ENCODE results near the gene USP3.
"Not testable (repeated sequence)": the region's sequence is repeated elsewhere in the genome, so short reads cannot be mapped to it uniquely, and the experiment has no call there.

The USP3 gene

DNA sequence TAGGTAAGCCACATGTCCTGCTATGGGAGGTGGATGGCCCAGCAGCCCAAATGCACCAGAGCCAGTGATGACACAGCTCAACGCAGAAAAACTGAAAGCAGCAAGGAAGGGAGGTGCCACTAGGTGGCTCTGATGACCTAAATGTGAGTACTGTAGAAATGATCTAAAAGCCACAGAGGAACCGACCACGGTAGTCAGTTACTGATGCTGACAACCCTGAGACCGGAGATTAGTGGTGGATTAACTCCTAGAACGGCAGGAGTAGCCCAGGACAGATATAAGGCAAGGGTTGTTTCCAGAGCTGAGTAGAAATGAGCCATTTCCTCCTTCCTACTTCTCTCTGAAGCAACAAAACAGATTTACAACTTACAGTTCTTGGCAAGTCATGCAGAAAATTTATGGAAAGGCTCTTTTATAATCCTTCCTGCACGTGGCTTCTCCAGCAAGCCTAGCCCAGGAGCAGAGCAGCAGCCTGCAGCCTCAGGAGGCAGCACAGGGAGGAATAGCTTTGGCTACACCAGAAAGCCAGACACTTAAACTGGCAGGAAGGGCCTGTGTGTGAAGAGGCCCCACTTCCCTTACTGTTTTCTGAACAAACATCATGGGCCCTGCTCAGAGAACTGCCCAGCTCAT, 105.9 kb downstream of the USP3 start:
- peak; percentile 79 for DNase-seq (ENCODE audit: low spot score)

DNA sequence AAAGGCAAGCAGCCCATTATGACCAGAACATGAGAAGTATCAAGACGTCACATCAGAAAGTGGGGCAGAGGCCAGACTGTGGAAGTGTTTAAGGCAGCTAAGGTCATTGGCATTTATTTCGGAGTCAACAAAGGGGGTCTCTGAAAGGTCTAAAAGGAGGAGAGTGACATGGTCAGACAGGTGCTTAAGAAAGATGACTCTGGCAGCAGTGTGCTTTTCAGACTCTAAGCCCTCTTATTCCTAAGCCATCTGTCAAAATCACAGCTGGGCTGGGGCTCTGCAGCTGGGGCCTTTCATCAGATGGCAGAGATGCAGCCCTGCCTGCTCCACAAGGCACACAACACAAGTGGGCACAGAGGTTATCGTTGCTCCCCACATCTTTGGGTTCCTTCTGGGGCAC, 106.8 kb downstream of the USP3 start:
- no peak for DNase-seq (ENCODE audit: low spot score)

DNA sequence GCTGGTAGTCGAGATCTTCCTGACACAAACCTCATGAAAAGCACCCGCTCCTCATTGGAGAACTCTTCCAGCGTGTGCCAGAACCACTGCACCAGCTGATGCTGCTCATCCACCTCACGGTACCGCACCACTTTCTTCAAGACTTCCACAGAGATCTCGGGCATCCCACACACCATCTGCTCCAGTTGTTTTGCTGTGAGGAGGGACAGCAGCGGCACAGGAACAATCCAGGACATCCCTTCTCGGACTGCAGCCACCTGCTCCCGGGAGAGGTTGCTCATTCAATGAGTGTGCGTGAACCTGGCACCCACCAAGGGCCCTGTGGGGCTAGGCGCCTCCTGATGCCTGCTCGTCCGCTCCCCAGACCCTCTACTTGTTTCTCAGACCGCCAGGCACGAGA, 107.9 kb downstream of the USP3 start:
- DNase-seq (ENCODE audit: low spot score): no peak

DNA sequence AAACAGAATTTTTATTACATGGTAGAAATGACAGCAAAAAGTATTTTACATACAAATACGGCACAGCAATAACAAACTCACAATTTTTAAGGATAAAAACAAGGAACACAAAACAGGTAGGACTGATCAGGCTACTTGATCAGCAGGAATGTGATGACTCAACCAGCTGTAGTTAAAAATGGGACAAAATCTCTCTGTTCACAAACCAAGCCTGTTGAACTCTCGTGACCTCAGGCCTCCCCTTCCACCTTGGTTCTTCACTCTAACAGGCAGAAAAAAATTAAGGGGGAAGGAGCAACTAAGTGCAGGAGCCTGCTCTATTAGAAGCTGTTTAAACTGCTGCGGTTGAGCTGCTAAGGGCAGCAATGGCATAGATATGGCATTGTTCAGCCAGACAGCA, 111.5 kb downstream of the USP3 start:
- no peak for DNase-seq (ENCODE audit: low spot score)

DNA sequence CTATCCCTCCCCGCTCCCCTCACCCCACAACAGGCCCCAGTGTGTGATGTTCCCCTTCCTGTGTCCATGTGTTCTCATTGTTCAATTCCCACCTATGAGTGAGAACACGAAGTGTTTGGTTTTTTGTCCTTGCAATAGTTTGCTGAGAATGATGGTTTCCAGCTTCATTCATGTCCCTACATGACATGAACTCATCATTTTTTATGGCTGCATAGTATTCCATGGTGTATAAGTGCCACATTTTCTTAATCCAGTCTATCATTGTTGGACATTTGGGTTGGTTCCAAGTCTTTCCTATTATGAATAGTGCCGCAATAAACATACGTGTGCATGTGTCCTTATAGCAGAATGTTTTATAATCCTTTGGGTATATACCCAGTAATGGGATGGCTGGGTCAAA, 112.8 kb downstream of the USP3 start:
- not testable (repeated sequence) for DNase-seq (ENCODE audit: low spot score)

DNA sequence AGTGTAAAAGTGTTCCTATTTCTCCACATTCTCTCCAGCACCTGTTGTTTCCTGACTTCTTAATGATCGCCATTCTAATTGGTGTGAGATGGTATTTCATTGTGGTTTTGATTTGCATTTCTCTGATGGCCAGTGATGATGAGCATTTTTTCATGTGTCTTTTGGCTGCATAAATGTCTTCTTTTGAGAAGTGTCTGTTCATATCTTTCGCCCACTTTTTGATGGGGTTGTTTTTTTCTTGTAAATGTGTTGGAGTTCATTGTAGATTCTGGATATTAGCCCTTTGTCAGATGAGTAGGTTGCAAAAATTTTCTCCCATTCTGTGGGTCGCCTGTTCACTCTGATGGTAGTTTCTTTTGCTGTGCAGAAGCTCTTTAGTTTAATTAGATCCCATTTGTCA, 113.2 kb downstream of the USP3 start:
- DNase-seq (ENCODE audit: low spot score): not testable (repeated sequence)

DNA sequence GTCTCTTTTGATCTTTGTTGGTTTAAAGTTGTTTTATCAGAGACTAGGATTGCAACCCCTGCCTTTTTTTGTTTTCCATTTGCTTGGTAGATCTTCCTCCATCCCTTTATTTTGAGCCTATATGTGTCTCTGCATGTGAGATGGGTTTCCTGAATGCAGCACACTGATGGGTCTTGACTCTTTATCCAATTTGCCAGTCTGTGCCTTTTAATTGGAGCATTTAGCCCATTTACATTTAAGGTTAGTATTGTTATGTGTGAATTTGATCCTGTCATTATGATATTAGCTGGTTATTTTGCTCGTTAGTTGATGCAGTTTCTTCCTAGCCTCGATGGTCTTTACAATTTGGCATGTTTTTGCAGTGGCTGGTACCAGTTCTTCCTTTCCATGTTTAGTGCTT, 116.4 kb downstream of the USP3 start:
- DNase-seq (ENCODE audit: low spot score): not testable (repeated sequence)

DNA sequence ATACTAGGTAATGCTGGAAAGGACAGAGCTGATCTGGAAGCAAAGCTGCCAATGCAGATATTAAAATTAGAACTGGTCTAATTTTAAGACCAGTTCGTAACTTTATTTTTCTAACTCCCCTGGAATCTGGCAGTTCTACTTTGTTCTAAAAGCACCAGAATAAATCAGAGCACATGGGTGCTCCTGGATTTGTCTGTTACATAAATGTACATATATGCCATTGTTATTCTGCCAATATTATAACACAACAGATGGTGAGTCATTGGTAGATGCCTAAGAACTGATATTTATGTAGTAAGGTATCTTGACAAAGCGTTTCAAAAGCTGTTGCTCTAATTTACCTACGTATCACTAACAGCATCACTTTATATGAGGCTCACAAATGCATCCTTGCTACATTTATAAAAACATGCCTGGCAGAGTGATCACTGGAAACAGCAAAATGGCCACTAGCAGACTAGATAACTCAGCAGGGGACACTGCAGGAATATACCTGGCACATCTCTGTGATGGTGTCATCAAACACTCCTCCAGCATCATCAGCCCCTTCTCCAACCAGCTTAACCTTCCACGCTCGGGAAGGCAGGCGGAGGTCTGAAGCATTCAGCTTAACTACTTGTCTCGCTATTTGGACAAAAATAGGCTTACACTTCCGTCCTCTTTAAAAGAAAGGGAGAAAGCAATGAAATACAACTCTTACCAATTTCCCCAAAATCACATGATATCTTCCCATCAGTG, 119.0 kb downstream of the USP3 start:
- no peak for DNase-seq (ENCODE audit: low spot score)

DNA sequence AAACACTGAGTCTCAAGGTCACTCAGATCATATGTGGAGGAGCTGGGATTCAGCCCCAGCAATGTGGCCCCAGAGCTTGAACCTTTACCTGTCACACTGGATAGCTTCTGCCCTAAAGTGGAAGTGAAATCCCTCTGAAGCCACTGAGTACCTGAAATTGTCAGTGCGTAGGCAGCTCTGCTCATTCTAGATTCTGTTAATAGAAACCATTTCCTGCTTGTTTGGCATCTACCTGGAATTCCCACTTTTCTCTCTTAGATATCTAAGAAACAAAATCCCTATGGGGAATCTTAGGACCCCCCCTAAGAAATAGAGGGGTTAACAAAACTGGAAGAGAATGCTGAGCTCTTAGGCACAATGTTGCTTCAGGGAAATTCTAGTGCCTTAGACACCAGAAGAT, 122.6 kb downstream of the USP3 start:
- DNase-seq (ENCODE audit: low spot score): no peak

DNA sequence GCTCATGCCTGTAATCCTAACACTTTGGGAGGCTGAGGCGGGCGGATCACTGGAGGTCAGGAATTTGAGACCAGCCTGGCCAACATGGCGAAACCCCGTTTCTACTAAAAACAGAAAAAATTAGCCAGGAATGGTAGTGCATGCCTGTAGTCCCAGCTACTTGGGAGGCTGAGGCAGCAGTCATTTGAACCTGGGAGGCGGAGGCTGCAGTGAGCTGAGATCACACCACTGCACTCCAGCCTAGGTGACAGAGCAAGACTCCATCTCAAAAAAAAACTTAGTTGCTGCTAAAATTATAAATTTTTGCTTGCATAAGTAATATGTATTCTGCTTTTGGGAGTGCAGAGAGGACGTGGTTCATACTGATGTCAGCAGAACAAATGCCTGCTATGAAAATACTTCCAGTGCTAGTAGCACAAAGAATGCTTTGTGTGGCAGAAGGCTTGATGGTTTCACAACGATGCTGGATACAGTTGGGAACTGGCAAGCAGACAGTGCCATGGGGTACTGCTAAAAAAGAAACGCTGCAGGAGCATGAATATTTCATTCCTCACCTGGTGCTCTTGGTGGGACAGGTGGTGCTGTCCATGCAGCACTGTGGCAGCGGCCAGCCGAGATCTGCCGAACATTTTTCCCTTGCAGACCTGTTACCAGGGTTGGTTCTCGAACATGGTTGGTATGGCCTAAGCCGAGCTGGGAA, 123.9 kb downstream of the USP3 start:
- no peak for DNase-seq (ENCODE audit: low spot score)

DNA sequence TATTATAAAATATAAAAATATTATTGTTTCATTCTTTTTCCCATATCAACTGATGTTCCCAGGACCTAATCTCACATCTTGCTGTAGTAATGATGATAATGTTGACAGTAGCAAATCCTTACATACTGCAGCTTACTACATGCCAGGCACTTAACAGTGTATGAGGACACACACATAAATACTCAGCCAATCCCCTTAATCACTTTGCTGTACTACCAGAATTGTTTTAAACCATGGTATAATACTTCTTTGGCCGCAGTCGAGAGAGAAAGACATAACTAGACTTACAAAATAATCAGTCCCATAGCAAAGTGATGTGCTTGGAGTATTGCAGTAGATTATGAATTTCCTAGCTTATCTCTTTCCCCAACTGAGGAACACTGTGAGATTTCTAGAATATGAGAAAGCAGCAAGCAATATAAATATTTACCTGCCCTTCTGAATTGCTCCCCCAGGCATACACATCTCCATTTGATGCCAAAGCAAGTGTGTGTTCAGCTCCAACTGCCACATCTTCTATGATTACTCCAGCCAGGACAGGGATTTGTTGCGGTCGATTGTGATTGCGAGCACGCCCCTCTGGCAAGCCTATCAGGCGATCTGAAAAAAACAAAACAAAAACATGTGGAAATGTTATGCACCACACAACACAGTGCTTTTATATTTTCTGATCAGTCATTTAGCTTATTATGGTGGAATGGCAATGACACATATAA, 125.8 kb downstream of the USP3 start:
- no peak for DNase-seq (ENCODE audit: low spot score)

DNA sequence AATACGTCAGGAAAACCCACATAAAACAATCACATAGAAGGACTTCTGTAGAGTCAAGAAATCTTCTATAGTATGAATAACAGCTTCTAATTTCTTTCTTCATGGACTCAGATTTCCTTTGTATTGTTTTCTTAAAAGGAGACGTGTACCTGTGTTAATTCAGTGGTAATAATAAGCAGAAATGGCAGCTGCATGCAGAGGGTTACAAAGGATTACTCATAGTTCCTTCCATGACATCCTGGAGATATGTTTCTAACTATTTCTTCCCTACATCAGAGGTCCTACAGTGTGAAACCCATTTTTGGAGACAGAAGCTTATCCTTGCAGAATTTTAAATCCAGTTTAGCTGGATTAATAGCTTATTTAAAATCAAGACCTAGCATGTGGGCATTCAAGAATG, 128.9 kb downstream of the USP3 start:
- DNase-seq (ENCODE audit: low spot score): no peak

DNA sequence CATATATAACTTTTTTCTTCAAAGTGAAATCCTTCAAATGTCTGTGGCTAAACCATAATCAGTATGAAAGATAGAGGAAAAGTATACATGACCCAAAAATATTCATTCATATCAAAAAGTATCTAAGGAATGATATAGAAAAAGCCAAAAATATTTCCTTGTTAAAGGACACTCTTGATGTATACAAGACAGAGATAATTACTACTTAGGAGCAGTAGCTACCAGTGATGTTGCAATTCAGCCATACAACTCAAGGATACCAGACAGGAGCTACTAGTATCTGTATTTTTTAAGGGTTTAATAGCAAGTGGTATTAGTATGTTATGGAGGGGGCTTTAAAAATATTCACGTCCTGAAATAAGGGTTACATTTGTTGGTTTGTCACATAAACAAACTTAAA, 129.8 kb downstream of the USP3 start:
- no peak for DNase-seq (ENCODE audit: low spot score)

DNA sequence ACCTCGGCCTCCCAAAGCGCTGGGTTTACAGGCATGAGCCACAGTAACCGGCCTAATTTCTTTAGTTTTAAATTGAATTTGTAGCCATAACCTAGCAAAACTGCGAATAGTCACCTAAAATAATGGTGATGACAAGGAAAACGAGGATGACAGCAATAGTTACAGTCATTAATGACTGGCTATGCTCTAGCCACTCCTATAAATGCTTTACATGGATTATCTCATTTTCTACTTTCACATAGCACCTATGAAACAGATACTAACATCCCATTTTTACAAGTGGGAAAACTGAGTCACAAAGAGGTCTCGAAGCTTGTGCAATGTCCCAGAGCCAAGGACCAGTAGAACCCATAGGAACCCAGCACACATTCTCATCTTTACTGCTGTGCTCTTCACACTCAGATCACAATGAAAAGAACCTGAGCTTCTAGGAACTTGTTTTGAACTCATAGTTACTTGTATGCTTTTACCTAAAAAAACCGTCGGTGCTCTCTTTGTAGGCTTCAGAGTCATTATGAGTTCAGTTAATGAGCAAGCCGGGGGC, 132.2 kb downstream of the USP3 start:
- DNase-seq (ENCODE audit: low spot score): no peak

DNA sequence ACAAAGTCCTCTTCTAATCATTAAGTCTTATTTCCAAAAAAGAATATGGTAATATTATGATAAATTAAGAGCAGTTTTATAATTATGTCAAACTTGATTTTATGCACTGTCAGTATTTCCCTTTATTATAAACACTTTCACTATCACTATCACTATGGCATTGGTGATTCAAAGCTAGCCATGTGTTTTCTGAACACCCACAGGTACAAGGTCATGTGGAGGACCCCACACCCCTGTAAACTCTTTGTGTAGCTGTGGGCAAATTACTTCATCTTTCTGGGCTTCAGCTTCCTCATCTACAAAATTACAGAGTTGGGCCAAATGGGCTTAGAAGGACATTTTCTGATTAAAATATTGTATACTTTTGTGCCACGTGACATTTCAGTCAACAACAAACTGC, 134.4 kb downstream of the USP3 start:
- no peak for DNase-seq (ENCODE audit: low spot score)

DNA sequence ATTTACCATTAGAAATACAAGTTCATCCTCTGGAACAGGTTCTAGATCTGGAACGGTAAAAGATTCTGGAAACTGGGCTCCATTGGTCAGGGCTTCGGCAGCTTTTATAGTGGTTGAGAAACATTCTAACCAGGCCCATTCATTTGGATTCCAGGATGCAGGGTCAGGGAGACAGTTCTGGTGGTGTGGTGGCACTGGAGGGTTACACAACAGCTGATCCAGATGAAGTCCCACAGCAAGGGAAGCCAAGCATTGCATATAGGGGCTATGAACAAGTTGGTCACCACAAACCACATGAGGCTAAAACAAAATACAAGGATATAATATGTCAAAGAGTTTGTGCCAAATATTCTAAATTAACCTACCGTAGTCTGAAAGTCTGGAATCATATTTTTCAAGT, 135.8 kb downstream of the USP3 start:
- DNase-seq (ENCODE audit: low spot score): no peak
